H1 (cell line): ENCODE results near the gene RNASE7. TPM values are rescaled to one million over a fixed set of nuclear protein-coding genes. Genes with fewer than 3 reads are reported as not detected.

Experiments used
- CBX8 ChIP-seq: fragments of 300-800, 300-1000 bp; sonication (generic); IDR thresholded peaks from 2 replicates; pipeline ENCODE4 v1.7.1; 2016; ENCODE audit warnings: low read depth, low read length, borderline replicate concordance
- CREB1 ChIP-seq: IDR thresholded peaks from 2 replicates; pipeline ENCODE4 v1.6.1; 2012; ENCODE audit warnings: inconsistent platforms
- CTCF ChIP-seq, 3 experiments: IDR thresholded peaks; 1 replicate in 2 of 3; 2 replicates in 1 of 3; pipeline versions ENCODE4 v1.5.1 to v1.6.1; 2011; ENCODE audit warnings: low read length in 3 of 3, mild to moderate bottlenecking in 3 of 3, inconsistent platforms in 2 of 3, low read depth in 1 of 3, moderate library complexity in 1 of 3; ENCODE audit not compliant: insufficient read depth in 1 of 3; ENCODE audit errors: control extremely low read depth in 1 of 3
- GABPA ChIP-seq: IDR thresholded peaks from 2 replicates; pipeline ENCODE4 v1.6.1; 2011; ENCODE audit warnings: mild to moderate bottlenecking, low read length, moderate library complexity, borderline replicate concordance; ENCODE audit not compliant: insufficient read depth
- GTF2F1 ChIP-seq: IDR thresholded peaks from 2 replicates; pipeline ENCODE4 v1.6.1; 2012; ENCODE audit warnings: low read depth, low read length, improper control_type of control experiment, borderline replicate concordance
- HDAC2 ChIP-seq, 2 experiments: fragments of 300-600 bp in 1 of 2; sonication (generic) in 1 of 2; IDR thresholded peaks; 2 replicates each; pipeline ENCODE4 v1.6.1; 2011 to 2012; ENCODE audit warnings: low read depth in 2 of 2, low read length in 2 of 2, mild to moderate bottlenecking in 2 of 2, moderate library complexity in 2 of 2, borderline replicate concordance in 1 of 2, inconsistent platforms in 1 of 2
- KDM1A ChIP-seq: fragments of 200-600, 300-600 bp; sonication (generic); IDR thresholded peaks from 2 replicates; pipeline ENCODE4 v1.7.1; 2016; ENCODE audit warnings: mild to moderate bottlenecking, low read length, borderline replicate concordance
- KDM4A ChIP-seq: IDR thresholded peaks from one replicate; pipeline ENCODE4 v1.7.1; 2012; ENCODE audit warnings: low read depth, mild to moderate bottlenecking, moderate library complexity, low read length, inconsistent platforms; ENCODE audit not compliant: severe bottlenecking
- MAFK ChIP-seq: IDR thresholded peaks from 2 replicates; pipeline ENCODE4 v1.6.1; 2012; ENCODE audit warnings: low read depth, mild to moderate bottlenecking, improper control_type of control experiment, low read length
- PHF8 ChIP-seq: fragments of 200-600 bp; sonication (generic); conservative IDR thresholded peaks from 2 replicates; pipeline ENCODE4 v1.7.1; 2012; ENCODE audit warnings: low read depth, mild to moderate bottlenecking, inconsistent platforms, low read length, moderate library complexity
- POLR2A ChIP-seq, 2 experiments: IDR thresholded peaks; 1 replicate in 1 of 2; 2 replicates in 1 of 2; pipeline ENCODE4 v1.6.1; 2011; ENCODE audit warnings: low read depth in 2 of 2, low read length in 2 of 2, mild to moderate bottlenecking in 2 of 2; ENCODE audit errors: control extremely low read depth in 1 of 2
- RNF2 ChIP-seq: fragments of 200-900, 300-1000 bp; sonication (generic); IDR thresholded peaks from 2 replicates; pipeline ENCODE4 v1.7.1; 2016; ENCODE audit warnings: borderline replicate concordance, low read depth, mild to moderate bottlenecking, antibody characterized with exemption, low read length; ENCODE audit not compliant: poor library complexity, severe bottlenecking; ENCODE audit errors: missing control alignments
- SP1 ChIP-seq: IDR thresholded peaks from 2 replicates; pipeline ENCODE4 v1.6.1; 2011; ENCODE audit warnings: low read depth, low read length
- SP4 ChIP-seq: IDR thresholded peaks from 2 replicates; pipeline ENCODE4 v1.6.1; 2012; ENCODE audit warnings: low read length, inconsistent platforms
- TAF1 ChIP-seq: IDR thresholded peaks from 2 replicates; pipeline ENCODE4 v1.6.1; 2011; ENCODE audit warnings: mild to moderate bottlenecking, low read depth, low read length
- TBP ChIP-seq: IDR thresholded peaks from 2 replicates; pipeline ENCODE4 v1.6.1; 2011; ENCODE audit warnings: low read depth, low read length, improper control_type of control experiment
- polyA plus RNA-seq, 7 experiments: library from polyadenylated mRNA; depleted of rRNA in 3 of 7; stranded (reverse) in 5 of 7; unstranded in 2 of 7; fragments of >200 nt in 5 of 7; fragments of 200-250 nt in 2 of 7; gene quantifications; 1 replicate in 5 of 7; 2 replicates in 1 of 7; 4 replicates in 1 of 7; pipeline versions ENCODE4 v1.2.1 to v1.2.3, GENCODE V29; 2011 to 2013; ENCODE audit warnings: missing spikeins in 2 of 7, mixed read lengths in 2 of 7
- total RNA-seq: library from RNA; stranded (reverse); fragmentation: NEBNext Ultra II Directional; extraction: Animal tissue kit (Norgen Biotek cat#: 25700); gene quantifications from 2 replicates; pipeline ENCODE4 v1.2.1, GENCODE V29; 2021
- TF ChIP-seq, protein P1 (sequence below): IDR thresholded peaks from 2 replicates; pipeline ENCODE4 v1.6.1; 2012; ENCODE audit warnings: low read length, inconsistent platforms
- TF ChIP-seq, protein P2 (sequence below): IDR thresholded peaks from 2 replicates; pipeline ENCODE4 v1.6.1; 2011; ENCODE audit warnings: low read depth, mild to moderate bottlenecking, low read length; ENCODE audit not compliant: insufficient read depth

The RNASE7 gene
- total and polyA plus RNA-seq, 2 of the 8 experiments (the other 6 are each of a cell fraction or from before 2014, with no cell fraction given): not detected

- no peak for TF ChIP-seq CBX8
- no peak for TF ChIP-seq MAFK
- peak; percentile 26; the same call in 1 of the 2 replicates for TF ChIP-seq PHF8
- peak; percentile 4 for TF ChIP-seq KDM4A
- TF ChIP-seq, protein P1, sequence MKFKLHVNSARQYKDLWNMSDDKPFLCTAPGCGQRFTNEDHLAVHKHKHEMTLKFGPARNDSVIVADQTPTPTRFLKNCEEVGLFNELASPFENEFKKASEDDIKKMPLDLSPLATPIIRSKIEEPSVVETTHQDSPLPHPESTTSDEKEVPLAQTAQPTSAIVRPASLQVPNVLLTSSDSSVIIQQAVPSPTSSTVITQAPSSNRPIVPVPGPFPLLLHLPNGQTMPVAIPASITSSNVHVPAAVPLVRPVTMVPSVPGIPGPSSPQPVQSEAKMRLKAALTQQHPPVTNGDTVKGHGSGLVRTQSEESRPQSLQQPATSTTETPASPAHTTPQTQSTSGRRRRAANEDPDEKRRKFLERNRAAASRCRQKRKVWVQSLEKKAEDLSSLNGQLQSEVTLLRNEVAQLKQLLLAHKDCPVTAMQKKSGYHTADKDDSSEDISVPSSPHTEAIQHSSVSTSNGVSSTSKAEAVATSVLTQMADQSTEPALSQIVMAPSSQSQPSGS: no peak
- no peak for TF ChIP-seq GABPA
- no peak for TF ChIP-seq SP1
- TF ChIP-seq CTCF (IDR thresholded peaks at IDR 0.05; ENCODE audit: control extremely low read depth in 1 of 3, insufficient read depth in 1 of 3, low read depth in 1 of 3, low read length in 3 of 3): no peak
- TF ChIP-seq HDAC2 (IDR thresholded peaks at IDR 0.05; ENCODE audit: borderline replicate concordance in 1 of 2, low read depth in 2 of 2, low read length in 2 of 2): 0 out of 4 replicates have a peak, but pooled peaks of 1 of the 2 experiments have one; percentile 10
- TF ChIP-seq, protein P2, sequence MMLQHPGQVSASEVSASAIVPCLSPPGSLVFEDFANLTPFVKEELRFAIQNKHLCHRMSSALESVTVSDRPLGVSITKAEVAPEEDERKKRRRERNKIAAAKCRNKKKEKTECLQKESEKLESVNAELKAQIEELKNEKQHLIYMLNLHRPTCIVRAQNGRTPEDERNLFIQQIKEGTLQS: no peak
- no peak for TF ChIP-seq SP4
- TF ChIP-seq GTF2F1: peak; percentile 49; the same call in 1 of the 2 replicates
- TF ChIP-seq CREB1: no peak
- peak; percentile 67; the same call in 1 of the 2 replicates for TF ChIP-seq TAF1
- TF ChIP-seq TBP: peak; percentile 31; the same call in 1 of the 2 replicates
- no peak for TF ChIP-seq RNF2
- TF ChIP-seq KDM1A: no peak
- TF ChIP-seq POLR2A (IDR thresholded peaks at IDR 0.05; ENCODE audit: control extremely low read depth in 1 of 2, low read depth in 2 of 2, low read length in 2 of 2): peak in 1 of 2 experiments; percentile 16; a peak in 1 of 3 replicates
Measured at GRCh38 chr14:21069388-21070082, 27.4 kb downstream of the RNASE7 start (continued).
